Renal cortical epithelial cell (primary cell): ENCODE measurements around the gene RASL10B. TPM values are rescaled to one million over a fixed set of nuclear protein-coding genes. Genes with fewer than 3 reads are reported as not detected.

Source experiments
- total RNA-seq: library from RNA; depleted of rRNA; stranded (reverse); fragments of >200 nt; gene quantifications from 2 replicates; pipeline ENCODE4 v1.2.3, GENCODE V29; 2014

The RASL10B gene
- total RNA-seq, 1 donor from 2014 or later: 1.8 TPM

Other genes with a start within 250 kb of the RASL10B start
- gene SLFN12L, start 194.0 kb upstream of the RASL10B start, total RNA-seq: 0.05 TPM in 1 of 2 replicates, not detected in the other
- gene SLFN14, start 170.8 kb upstream of the RASL10B start, total RNA-seq: not detected in 2 replicates
- gene PEX12, start 153.1 kb upstream of the RASL10B start, total RNA-seq: 3.0 and 5.6 TPM in 2 replicates
- 134 and 233 TPM in 2 replicates for gene AP2B1, start 144.3 kb upstream of the RASL10B start, total RNA-seq
- 0.05 TPM in 1 of 2 replicates, not detected in the other for gene GAS2L2, start 21.6 kb downstream of the RASL10B start, total RNA-seq
- gene C17orf50, start 29.2 kb downstream of the RASL10B start, total RNA-seq: not detected in 2 replicates
- gene MMP28, start 64.0 kb downstream of the RASL10B start, total RNA-seq: 0.52 and 1.8 TPM in 2 replicates
- 36.8 and 142 TPM in 2 replicates for gene TAF15, start 77.8 kb downstream of the RASL10B start, total RNA-seq
- not detected in 2 replicates for gene HEATR9, start 137.3 kb downstream of the RASL10B start, total RNA-seq
- not detected in 2 replicates for gene CCL5, start 148.7 kb downstream of the RASL10B start, total RNA-seq
- 0.20 and 1.6 TPM in 2 replicates for gene RDM1, start 199.1 kb downstream of the RASL10B start, total RNA-seq
- gene LYZL6, start 212.1 kb downstream of the RASL10B start, total RNA-seq: not detected in 2 replicates
- not detected in 2 replicates for gene CCL16, start 249.9 kb downstream of the RASL10B start, total RNA-seq